ENCODE data around the gene AFAP1. TPM values are rescaled to one million over a fixed set of nuclear protein-coding genes. Genes with fewer than 3 reads are reported as not detected.

The AFAP1 gene
- total RNA-seq, 1 experiment from 2014 or later = 42.1 TPM

DNA sequence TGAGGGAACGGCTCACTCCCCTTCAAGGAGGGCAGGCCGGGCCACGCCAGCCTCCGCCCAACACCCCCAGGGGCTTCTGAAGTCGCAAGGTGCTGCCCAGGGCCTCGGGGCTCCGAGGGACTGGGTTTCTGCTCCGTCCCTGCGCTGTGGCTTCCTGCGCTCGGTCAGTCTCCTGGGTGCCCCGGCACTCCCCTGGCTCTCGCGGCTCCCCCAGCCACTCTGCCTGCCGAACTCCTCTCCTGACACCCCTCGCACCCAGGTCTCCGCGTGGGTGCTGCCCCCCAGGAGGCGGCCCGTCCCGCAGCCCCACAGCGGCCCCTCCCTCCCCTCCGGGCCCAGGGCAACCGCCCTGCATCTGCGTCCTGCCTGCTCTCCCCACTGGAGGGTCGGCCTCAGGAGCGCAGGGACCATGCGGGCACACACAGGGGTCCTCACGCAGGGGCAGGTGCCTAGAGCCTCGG is 151.9 kb downstream of the AFAP1 start:
- ChIA-PET CTCF (no interaction called here), POLR2A (ENCODE audit: unreplicated experiment) (no interaction called here)
- H3K27me3 ChIP-seq (ENCODE audit: low read length) = no peaks in the 10 kb centered on the region
- H3K36me3 ChIP-seq (ENCODE audit: low read depth, low read length) = peaks cover 29% of the 10 kb centered on the region; the same call in 1 of the 2 replicates
- TF ChIP-seq EZH2phosphoT487 (IDR thresholded peaks at IDR 0.05; ENCODE audit: borderline replicate concordance, low read length) = no peak
- TF ChIP-seq, protein P1, sequence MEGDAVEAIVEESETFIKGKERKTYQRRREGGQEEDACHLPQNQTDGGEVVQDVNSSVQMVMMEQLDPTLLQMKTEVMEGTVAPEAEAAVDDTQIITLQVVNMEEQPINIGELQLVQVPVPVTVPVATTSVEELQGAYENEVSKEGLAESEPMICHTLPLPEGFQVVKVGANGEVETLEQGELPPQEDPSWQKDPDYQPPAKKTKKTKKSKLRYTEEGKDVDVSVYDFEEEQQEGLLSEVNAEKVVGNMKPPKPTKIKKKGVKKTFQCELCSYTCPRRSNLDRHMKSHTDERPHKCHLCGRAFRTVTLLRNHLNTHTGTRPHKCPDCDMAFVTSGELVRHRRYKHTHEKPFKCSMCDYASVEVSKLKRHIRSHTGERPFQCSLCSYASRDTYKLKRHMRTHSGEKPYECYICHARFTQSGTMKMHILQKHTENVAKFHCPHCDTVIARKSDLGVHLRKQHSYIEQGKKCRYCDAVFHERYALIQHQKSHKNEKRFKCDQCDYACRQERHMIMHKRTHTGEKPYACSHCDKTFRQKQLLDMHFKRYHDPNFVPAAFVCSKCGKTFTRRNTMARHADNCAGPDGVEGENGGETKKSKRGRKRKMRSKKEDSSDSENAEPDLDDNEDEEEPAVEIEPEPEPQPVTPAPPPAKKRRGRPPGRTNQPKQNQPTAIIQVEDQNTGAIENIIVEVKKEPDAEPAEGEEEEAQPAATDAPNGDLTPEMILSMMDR (conservative IDR thresholded peaks at IDR 0.05; ENCODE audit: low read depth, low read length) = no peak
- TF ChIP-seq EZH2 (IDR thresholded peaks at IDR 0.05; ENCODE audit: low read length, unreplicated experiment) = no peak
- no TSS peak for BruUV-seq (replicated peaks)
- H2AFZ ChIP-seq (ENCODE audit: low read length) = no peak overlapping the region
- H4K20me1 ChIP-seq (ENCODE audit: low read length) = no peaks in the 10 kb centered on the region
- H3K27ac ChIP-seq (ENCODE audit: low read length) = no peak overlapping the region
- no peaks in the 10 kb centered on the region for H3K4me1 ChIP-seq (ENCODE audit: insufficient read depth, low read length)
- H3K79me2 ChIP-seq (ENCODE audit: low read length) = no peaks in the 10 kb centered on the region
- no peak overlapping the region for H3K4me2 ChIP-seq (ENCODE audit: low read length)
- intact Hi-C loops (cut with micrococcal nuclease) = no loop called here
- DNase-seq = no peak
- ATAC-seq = no peak
- H3K4me3 ChIP-seq (ENCODE audit: low read length) = no peak overlapping the region
- no peaks in the 10 kb centered on the region for H3F3A ChIP-seq (ENCODE audit: low read length, unreplicated experiment)
- H3K9ac ChIP-seq (ENCODE audit: low read length) = no peak overlapping the region
- H3K9me2 ChIP-seq (replicated peaks; ENCODE audit: low read length) = no peaks in the 10 kb centered on the region
- H3K9me3 ChIP-seq (ENCODE audit: low read length) = no peaks in the 10 kb centered on the region

DNA sequence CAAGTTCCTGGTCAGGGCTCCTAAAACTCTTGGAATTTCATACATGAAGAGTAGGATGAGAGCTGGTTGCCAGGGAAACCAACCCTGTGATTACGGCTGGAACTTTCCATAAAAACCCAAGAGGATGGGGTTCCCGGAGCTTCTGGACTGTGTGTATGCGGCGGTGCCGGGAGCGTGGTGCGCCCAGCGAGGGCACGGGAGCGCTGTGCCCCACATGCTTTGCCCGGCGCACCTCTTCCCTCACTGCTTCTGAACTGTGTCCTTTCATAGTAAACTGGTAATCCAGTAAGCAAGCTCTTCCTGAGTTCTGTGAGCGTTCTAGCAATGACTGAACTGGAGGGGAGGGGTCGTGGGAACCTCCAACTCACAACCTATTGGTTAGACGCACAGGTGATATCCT is 152.6 kb downstream of the AFAP1 start:
- BruUV-seq (replicated peaks) = no TSS peak
- no peaks in the 10 kb centered on the region for H3K27me3 ChIP-seq (ENCODE audit: low read length)
- no peaks in the 10 kb centered on the region for H3K4me1 ChIP-seq (ENCODE audit: insufficient read depth, low read length)
- no peaks in the 10 kb centered on the region for H3K79me2 ChIP-seq (ENCODE audit: low read length)
- no peaks in the 10 kb centered on the region for H3K9me3 ChIP-seq (ENCODE audit: low read length)
- DNase-seq (no peak), ATAC-seq (no peak)
- no peak overlapping the region for H3K27ac ChIP-seq (ENCODE audit: low read length)
- ChIA-PET POLR2A (ENCODE audit: unreplicated experiment) (no interaction called here), CTCF (no interaction called here)
- H3K36me3 ChIP-seq (ENCODE audit: low read depth, low read length) = peaks cover 26% of the 10 kb centered on the region; the same call in 1 of the 2 replicates
- TF ChIP-seq, protein P1 (conservative IDR thresholded peaks at IDR 0.05; ENCODE audit: low read depth, low read length) = no peak
- TF ChIP-seq EZH2phosphoT487 (IDR thresholded peaks at IDR 0.05; ENCODE audit: borderline replicate concordance, low read length) = no peak
- TF ChIP-seq EZH2 (IDR thresholded peaks at IDR 0.05; ENCODE audit: low read length, unreplicated experiment) = no peak
- H3K9me2 ChIP-seq (replicated peaks; ENCODE audit: low read length) = no peaks in the 10 kb centered on the region
- no peak overlapping the region for H3K9ac ChIP-seq (ENCODE audit: low read length)
- intact Hi-C loops (cut with micrococcal nuclease) = no loop called here
- no peak overlapping the region for H3K4me3 ChIP-seq (ENCODE audit: low read length)
- no peak overlapping the region for H3K4me2 ChIP-seq (ENCODE audit: low read length)
- no peaks in the 10 kb centered on the region for H4K20me1 ChIP-seq (ENCODE audit: low read length)
- no peak overlapping the region for H2AFZ ChIP-seq (ENCODE audit: low read length)
- H3F3A ChIP-seq (ENCODE audit: low read length, unreplicated experiment) = no peaks in the 10 kb centered on the region

DNA sequence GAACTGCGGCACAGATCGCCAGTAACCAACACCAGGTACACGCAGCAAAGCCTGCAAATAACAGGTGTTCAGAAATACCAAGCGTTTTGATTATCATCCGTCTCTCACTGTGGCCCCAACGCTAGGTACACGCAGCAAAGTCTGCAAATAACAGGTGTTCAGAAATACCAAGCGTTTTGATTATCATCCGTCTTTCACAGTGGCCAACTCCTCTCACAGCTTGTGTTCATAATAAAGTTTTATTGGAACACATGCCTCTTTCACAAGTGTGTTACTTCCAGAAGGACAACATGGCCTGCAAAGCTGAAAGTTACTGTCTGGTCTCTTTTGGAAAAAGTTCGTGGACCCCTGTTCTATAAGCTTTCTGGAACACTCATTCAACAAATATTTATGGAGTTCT is 153.1 kb downstream of the AFAP1 start:
- ATAC-seq (no peak), DNase-seq (no peak)
- H3K27ac ChIP-seq (ENCODE audit: low read length) = no peak overlapping the region
- no TSS peak for BruUV-seq (replicated peaks)
- no peak overlapping the region for H3K9ac ChIP-seq (ENCODE audit: low read length)
- no peak for TF ChIP-seq EZH2phosphoT487 (IDR thresholded peaks at IDR 0.05; ENCODE audit: borderline replicate concordance, low read length)
- TF ChIP-seq EZH2 (IDR thresholded peaks at IDR 0.05; ENCODE audit: low read length, unreplicated experiment) = no peak
- TF ChIP-seq, protein P1 (conservative IDR thresholded peaks at IDR 0.05; ENCODE audit: low read depth, low read length) = no peak
- no peak overlapping the region for H3K4me2 ChIP-seq (ENCODE audit: low read length)
- no peaks in the 10 kb centered on the region for H3K9me2 ChIP-seq (replicated peaks; ENCODE audit: low read length)
- ChIA-PET POLR2A (ENCODE audit: unreplicated experiment) (no interaction called here), CTCF (no interaction called here)
- H3K27me3 ChIP-seq (ENCODE audit: low read length) = no peaks in the 10 kb centered on the region
- no peaks in the 10 kb centered on the region for H3K9me3 ChIP-seq (ENCODE audit: low read length)
- intact Hi-C loops (cut with micrococcal nuclease) = no loop called here
- H3K4me3 ChIP-seq (ENCODE audit: low read length) = no peak overlapping the region
- H3K4me1 ChIP-seq (ENCODE audit: insufficient read depth, low read length) = no peaks in the 10 kb centered on the region
- no peak overlapping the region for H2AFZ ChIP-seq (ENCODE audit: low read length)
- H3F3A ChIP-seq (ENCODE audit: low read length, unreplicated experiment) = no peaks in the 10 kb centered on the region
- H3K79me2 ChIP-seq (ENCODE audit: low read length) = no peaks in the 10 kb centered on the region
- H3K36me3 ChIP-seq (ENCODE audit: low read depth, low read length) = peaks cover 26% of the 10 kb centered on the region; the same call in 1 of the 2 replicates
- no peaks in the 10 kb centered on the region for H4K20me1 ChIP-seq (ENCODE audit: low read length)
